ENCODE results near the gene POLDIP2.

POLDIP2 gene

GRCh38 chr17:28396635-28397239 is 39.4 kb upstream of the POLDIP2 start:
- in situ Hi-C loops (cut with HindIII; ENCODE audit: low sequenced_read_pairs) = no loop called here
- H3K4me3 ChIP-seq (ENCODE audit: low read depth, low read length) = no peak overlapping the region
- TF ChIP-seq, protein P1, sequence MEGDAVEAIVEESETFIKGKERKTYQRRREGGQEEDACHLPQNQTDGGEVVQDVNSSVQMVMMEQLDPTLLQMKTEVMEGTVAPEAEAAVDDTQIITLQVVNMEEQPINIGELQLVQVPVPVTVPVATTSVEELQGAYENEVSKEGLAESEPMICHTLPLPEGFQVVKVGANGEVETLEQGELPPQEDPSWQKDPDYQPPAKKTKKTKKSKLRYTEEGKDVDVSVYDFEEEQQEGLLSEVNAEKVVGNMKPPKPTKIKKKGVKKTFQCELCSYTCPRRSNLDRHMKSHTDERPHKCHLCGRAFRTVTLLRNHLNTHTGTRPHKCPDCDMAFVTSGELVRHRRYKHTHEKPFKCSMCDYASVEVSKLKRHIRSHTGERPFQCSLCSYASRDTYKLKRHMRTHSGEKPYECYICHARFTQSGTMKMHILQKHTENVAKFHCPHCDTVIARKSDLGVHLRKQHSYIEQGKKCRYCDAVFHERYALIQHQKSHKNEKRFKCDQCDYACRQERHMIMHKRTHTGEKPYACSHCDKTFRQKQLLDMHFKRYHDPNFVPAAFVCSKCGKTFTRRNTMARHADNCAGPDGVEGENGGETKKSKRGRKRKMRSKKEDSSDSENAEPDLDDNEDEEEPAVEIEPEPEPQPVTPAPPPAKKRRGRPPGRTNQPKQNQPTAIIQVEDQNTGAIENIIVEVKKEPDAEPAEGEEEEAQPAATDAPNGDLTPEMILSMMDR (IDR thresholded peaks at IDR 0.05; ENCODE audit: low read depth, low read length) = no peak
- no peak for DNase-seq (ENCODE audit: low read depth, low spot score)

- DNase-seq (ENCODE audit: low read depth, low spot score) = no peak
- TF ChIP-seq, protein P1 (IDR thresholded peaks at IDR 0.05; ENCODE audit: low read depth, low read length) = no peak
- H3K4me3 ChIP-seq (ENCODE audit: low read depth, low read length) = no peak overlapping the region
- in situ Hi-C loops (cut with HindIII; ENCODE audit: low sequenced_read_pairs) = no loop called here
These were observed 38.6 kb upstream of the POLDIP2 start for GRCh38 chr17:28395968-28396367.

GRCh38 chr17:28395426-28395825 is 38.1 kb upstream of the POLDIP2 start:
- in situ Hi-C loops (cut with HindIII; ENCODE audit: low sequenced_read_pairs) = no loop called here
- TF ChIP-seq, protein P1 (IDR thresholded peaks at IDR 0.05; ENCODE audit: low read depth, low read length) = no peak
- DNase-seq (ENCODE audit: low read depth, low spot score) = no peak
- no peak overlapping the region for H3K4me3 ChIP-seq (ENCODE audit: low read depth, low read length)

- in situ Hi-C loops (cut with HindIII; ENCODE audit: low sequenced_read_pairs) = no loop called here
- no peak overlapping the region for H3K4me3 ChIP-seq (ENCODE audit: low read depth, low read length)
- peak; percentile 15 for DNase-seq (ENCODE audit: low read depth, low spot score)
- TF ChIP-seq, protein P1 (IDR thresholded peaks at IDR 0.05; ENCODE audit: low read depth, low read length) = no peak
These were observed 37.2 kb upstream of the POLDIP2 start for GRCh38 chr17:28394337-28395116.

DNA sequence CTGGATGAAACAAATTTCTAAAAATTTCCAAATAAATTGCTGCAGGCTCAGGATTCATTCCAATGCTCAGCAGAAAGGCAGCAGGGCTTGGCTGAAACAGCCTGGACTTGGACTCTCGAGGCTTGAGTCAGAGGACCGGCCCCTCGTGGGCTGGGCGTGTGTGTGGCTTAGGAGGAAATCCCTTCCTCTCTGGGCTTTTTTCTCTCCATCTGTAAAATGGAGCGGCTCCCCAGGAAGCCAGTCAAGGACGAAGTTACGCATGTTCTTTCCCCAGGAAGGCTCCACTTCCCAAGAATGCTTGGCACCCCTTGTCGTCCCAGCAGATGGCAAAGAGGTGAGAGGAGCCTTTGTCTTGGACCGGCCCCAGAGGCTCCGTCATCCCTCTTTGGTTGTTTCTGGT is 35.2 kb upstream of the POLDIP2 start:
- TF ChIP-seq, protein P1 (IDR thresholded peaks at IDR 0.05; ENCODE audit: low read depth, low read length) = no peak
- H3K4me3 ChIP-seq (ENCODE audit: low read depth, low read length) = no peak overlapping the region
- DNase-seq (ENCODE audit: low read depth, low spot score) = no peak
- in situ Hi-C loops (cut with HindIII; ENCODE audit: low sequenced_read_pairs) = no loop called here

DNA sequence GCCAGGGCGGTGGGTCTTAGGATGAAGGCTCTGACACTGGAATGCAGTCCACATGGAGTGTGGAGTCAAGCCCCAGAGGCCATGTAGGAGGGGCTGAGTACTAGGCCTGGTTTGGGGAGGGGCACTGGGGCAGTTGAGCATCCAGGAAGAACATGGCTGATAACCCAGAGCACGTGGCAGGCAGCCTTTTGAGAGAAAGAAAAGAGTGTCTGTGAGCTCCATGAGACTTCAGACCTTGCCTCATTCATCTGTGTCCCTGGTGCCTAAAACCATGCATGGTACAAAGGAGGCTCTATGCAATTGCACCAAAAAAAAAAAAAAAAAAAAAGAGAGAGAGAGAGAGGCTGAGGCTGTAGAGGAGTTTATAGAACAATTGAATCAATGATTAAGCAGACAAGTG is 34.1 kb upstream of the POLDIP2 start:
- DNase-seq (ENCODE audit: low read depth, low spot score) = no peak
- H3K4me3 ChIP-seq (ENCODE audit: low read depth, low read length) = no peak overlapping the region
- in situ Hi-C loops (cut with HindIII; ENCODE audit: low sequenced_read_pairs) = no loop called here
- TF ChIP-seq, protein P1 (IDR thresholded peaks at IDR 0.05; ENCODE audit: low read depth, low read length) = no peak
